ENCODE results near the gene ZFP57.
A peak's percentile ranks its signal among the peaks of the same experiment; 100 is the strongest.

The ZFP57 gene

DNA sequence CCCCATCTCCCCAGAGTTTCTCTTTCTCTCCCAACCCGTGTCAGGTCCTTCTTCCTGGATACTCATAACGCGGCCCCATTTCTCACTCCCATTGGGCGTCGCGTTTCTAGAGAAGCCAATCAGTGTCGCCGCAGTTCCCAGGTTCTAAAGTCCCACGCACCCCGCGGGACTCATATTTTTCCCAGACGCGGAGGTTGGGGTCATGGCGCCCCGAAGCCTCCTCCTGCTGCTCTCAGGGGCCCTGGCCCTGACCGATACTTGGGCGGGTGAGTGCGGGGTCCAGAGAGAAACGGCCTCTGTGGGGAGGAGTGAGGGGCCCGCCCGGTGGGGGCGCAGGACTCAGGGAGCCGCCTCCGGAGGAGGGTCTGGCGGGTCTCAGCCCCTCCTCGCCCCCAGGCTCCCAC lies 42.3 kb upstream of the ZFP57 start, which contains the start of gene HLA-F:
Gene HLA-F (plus strand): TSS at position 173 of the 404 bp plus-strand sequence. CDS start 30 bp downstream, at position 203.
- H3K27ac ChIP-seq (ENCODE audit: low read depth, low read length) = no peak within 1 kb of the TSS

DNA sequence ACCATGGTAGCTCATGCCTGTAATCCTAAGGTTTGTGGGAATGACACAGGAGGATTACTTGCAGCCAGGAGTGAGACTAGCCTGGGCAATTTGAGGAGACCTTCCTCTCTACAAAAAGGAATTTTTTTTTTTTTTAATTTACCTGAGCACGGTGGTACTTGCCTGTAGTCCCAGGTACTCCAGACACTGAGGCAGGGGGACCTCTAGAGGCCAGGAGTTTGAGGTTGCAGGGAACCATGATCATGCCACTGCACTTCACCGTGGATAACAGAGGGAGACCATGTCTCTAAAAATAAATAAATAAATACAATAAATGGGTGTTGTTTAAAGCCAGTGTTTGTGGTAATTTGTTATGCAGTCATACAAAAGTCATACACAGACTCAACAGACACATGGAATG lies 39.9 kb upstream of the ZFP57 start:
- Histone ChIP-seq H3K36me3 (ENCODE audit: control insufficient read depth, insufficient read depth, low read length) (no peaks in the 10 kb centered on the region), H3K27me3 (ENCODE audit: control insufficient read depth, insufficient read depth, low read length) (peaks cover 51% of the 10 kb centered on the region), H3K4me1 (ENCODE audit: control insufficient read depth, insufficient read depth, low read length) (no peaks in the 10 kb centered on the region), H3K9ac (ENCODE audit: low read length) (no peak overlapping the region), H3K9me3 (ENCODE audit: control insufficient read depth, insufficient read depth, low read depth, low read length) (no peaks in the 10 kb centered on the region), H3K4me3 (ENCODE audit: low read depth, low read length) (no peak overlapping the region), H3K27ac (ENCODE audit: low read depth, low read length) (no peak overlapping the region)

More for the DNA sequence above, 42.3 kb upstream of the ZFP57 start, which contains the start of gene HLA-F:
- Histone ChIP-seq H3K27me3 (ENCODE audit: control insufficient read depth, insufficient read depth, low read length) (peaks cover 59% of the 10 kb centered on the region), H3K4me3 (ENCODE audit: low read depth, low read length) (peak within 1 kb of the TSS; percentile 76), H3K9ac (ENCODE audit: low read length) (no peak within 1 kb of the TSS), H3K4me1 (ENCODE audit: control insufficient read depth, insufficient read depth, low read length) (no peaks in the 10 kb centered on the region), H3K9me3 (ENCODE audit: control insufficient read depth, insufficient read depth, low read depth, low read length) (no peaks in the 10 kb centered on the region), H3K36me3 (ENCODE audit: control insufficient read depth, insufficient read depth, low read length) (no peaks in the 10 kb centered on the region)

DNA sequence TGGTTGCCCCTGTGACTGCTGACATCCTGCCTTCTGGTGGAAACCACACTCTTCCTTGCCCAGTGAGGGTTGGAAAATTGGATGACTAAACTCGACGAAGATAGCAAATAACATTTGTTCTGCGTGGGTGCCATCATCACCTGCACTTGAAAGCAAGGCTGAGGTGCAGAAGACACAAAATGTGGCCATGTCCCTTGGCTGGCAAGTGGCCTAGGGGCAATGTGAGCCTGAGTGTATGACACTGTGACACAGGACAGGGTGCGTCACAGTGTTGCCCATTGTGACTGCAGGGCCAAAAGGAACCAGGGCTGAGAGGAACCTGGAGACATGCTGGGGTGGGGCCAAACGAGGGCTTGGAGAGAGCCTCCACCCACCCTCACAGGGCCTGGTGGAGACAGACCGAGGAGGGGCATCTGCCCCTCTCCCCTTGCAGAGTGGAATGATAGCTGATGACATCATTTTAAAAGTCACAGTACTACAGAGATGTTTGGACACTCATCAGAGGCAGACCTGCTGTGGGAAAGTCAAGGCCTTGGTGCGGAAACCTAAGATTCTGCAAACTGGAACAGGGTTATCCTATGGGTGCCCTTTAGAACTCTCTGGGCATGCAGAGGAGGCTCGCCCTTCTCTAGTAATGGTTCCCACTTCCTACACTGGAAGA lies 29.5 kb upstream of the ZFP57 start:
- peaks cover 23% of the 10 kb centered on the region; the same call in 1 of the 2 replicates for H3K27me3 ChIP-seq (ENCODE audit: control insufficient read depth, insufficient read depth, low read length)
- no peak overlapping the region for H3K27ac ChIP-seq (ENCODE audit: low read depth, low read length)
- peaks cover 2% of the 10 kb centered on the region; the same call in 1 of the 2 replicates for H3K4me1 ChIP-seq (ENCODE audit: control insufficient read depth, insufficient read depth, low read length)
- H3K36me3 ChIP-seq (ENCODE audit: control insufficient read depth, insufficient read depth, low read length) = no peaks in the 10 kb centered on the region
- H3K9me3 ChIP-seq (ENCODE audit: control insufficient read depth, insufficient read depth, low read depth, low read length) = no peaks in the 10 kb centered on the region
- no peak overlapping the region for H3K4me3 ChIP-seq (ENCODE audit: low read depth, low read length)
- no peak overlapping the region for H3K9ac ChIP-seq (ENCODE audit: low read length)

DNA sequence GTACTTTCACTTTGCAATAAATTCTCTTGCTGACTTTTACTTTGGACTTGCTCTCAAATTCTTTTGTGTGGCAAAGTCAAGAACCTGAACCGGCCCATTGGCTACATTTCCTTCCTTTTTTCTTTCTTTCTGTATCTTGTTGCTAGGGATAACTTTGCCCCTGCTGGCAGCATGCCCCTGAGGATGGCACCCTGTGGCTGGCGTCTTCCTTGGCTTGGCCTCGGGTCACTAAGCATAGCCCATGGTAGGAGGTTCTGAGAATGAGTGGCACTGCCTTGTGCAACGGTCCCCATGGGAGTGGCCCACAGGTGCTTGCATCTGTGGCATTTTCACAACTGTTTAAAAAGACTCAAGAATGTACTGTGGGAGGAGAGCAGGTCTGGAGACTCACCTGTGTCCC lies 28.2 kb upstream of the ZFP57 start:
- Histone ChIP-seq H3K27ac (ENCODE audit: low read depth, low read length) (no peak overlapping the region), H3K4me1 (ENCODE audit: control insufficient read depth, insufficient read depth, low read length) (peaks cover 2% of the 10 kb centered on the region; the same call in 1 of the 2 replicates), H3K36me3 (ENCODE audit: control insufficient read depth, insufficient read depth, low read length) (no peaks in the 10 kb centered on the region), H3K27me3 (ENCODE audit: control insufficient read depth, insufficient read depth, low read length) (peaks cover 17% of the 10 kb centered on the region; the same call in 1 of the 2 replicates), H3K4me3 (ENCODE audit: low read depth, low read length) (no peak overlapping the region), H3K9me3 (ENCODE audit: control insufficient read depth, insufficient read depth, low read depth, low read length) (no peaks in the 10 kb centered on the region), H3K9ac (ENCODE audit: low read length) (no peak overlapping the region)

DNA sequence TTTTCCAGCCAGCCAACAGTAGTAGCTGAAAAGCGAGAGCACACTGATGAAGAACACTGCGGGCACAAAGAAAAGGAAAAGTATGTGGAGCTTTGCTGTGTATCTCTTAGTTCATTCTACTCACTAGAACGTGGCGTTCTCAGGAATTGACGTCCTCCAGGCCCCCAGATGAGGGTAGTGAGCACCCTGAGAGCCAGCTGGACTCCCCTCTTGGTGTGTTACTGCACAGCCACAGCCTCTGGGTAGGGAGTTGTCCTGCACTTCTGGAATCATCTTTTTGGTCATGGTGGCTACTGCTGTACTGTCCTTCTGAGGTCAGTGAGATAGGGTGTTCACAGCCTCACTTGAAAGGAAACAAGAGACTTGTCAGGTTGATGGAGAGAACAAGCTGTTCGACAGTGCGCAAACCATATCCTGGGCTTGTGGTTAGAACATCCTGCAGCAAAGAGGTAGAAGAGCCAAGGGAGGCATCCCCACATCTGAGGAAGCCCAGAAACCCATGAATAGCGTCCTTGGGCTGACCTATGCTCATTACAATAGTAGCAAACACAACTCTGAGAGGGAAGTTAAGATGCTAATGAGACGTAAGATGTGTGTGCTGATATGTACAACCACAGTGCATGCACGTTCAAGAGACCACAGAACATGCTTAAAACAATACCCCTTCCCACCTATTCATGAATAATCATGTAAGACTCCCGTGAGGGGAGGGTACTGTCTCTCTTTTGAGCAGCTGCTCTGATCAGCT lies 27.7 kb upstream of the ZFP57 start:
- H3K4me1 ChIP-seq (ENCODE audit: control insufficient read depth, insufficient read depth, low read length) = peaks cover 2% of the 10 kb centered on the region; the same call in 1 of the 2 replicates
- no peak overlapping the region for H3K27ac ChIP-seq (ENCODE audit: low read depth, low read length)
- no peaks in the 10 kb centered on the region for H3K36me3 ChIP-seq (ENCODE audit: control insufficient read depth, insufficient read depth, low read length)
- H3K9me3 ChIP-seq (ENCODE audit: control insufficient read depth, insufficient read depth, low read depth, low read length) = no peaks in the 10 kb centered on the region
- H3K27me3 ChIP-seq (ENCODE audit: control insufficient read depth, insufficient read depth, low read length) = peaks cover 17% of the 10 kb centered on the region; the same call in 1 of the 2 replicates
- H3K9ac ChIP-seq (ENCODE audit: low read length) = no peak overlapping the region
- no peak overlapping the region for H3K4me3 ChIP-seq (ENCODE audit: low read depth, low read length)

DNA sequence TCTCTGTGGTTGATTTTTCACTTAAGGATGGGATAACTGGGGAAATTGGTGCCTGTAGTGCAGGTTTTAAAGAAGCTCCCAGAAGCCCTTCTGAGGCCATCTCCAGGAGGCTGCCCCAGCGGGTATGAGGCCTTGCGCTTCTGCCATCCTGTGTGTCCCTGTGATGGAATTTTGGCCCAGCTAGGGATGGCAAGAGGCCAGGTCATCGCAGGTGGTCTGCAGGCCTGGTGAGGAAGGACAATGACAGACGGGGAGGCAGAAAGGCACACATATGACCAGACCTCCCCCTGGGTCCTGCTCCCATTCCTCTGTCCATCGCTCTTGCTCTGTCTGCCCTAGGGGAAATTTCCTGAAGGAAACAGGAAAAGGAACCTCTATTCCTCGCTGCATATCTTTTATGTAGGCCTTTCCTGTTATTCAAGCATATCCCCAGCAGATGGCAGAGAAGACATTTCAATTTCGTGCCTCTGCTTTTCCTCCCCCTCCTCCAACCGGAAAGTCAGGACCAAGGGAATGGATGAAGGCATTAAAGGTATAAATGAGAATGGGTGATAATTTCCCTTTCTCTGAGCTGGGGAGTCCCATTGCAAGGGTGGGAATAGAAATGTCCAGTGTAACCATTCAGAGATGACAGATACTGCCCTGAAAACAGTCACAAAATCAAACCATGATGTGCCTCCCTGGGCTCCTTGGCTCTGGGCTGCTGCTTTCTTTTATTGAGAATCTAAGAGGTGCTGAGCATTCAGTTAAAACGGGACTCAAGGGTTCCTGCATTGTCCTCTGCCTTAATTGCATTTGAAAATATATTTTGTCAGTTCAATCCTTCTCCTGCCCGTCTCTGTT lies 24.7 kb upstream of the ZFP57 start:
- H3K27ac ChIP-seq (ENCODE audit: low read depth, low read length) = no peak overlapping the region
- H3K9ac ChIP-seq (ENCODE audit: low read length) = no peak overlapping the region
- H3K9me3 ChIP-seq (ENCODE audit: control insufficient read depth, insufficient read depth, low read depth, low read length) = no peaks in the 10 kb centered on the region
- H3K36me3 ChIP-seq (ENCODE audit: control insufficient read depth, insufficient read depth, low read length) = no peaks in the 10 kb centered on the region
- no peak overlapping the region for H3K4me3 ChIP-seq (ENCODE audit: low read depth, low read length)
- H3K27me3 ChIP-seq (ENCODE audit: control insufficient read depth, insufficient read depth, low read length) = peaks cover 19% of the 10 kb centered on the region
- H3K4me1 ChIP-seq (ENCODE audit: control insufficient read depth, insufficient read depth, low read length) = peaks cover 2% of the 10 kb centered on the region; the same call in 1 of the 2 replicates

DNA sequence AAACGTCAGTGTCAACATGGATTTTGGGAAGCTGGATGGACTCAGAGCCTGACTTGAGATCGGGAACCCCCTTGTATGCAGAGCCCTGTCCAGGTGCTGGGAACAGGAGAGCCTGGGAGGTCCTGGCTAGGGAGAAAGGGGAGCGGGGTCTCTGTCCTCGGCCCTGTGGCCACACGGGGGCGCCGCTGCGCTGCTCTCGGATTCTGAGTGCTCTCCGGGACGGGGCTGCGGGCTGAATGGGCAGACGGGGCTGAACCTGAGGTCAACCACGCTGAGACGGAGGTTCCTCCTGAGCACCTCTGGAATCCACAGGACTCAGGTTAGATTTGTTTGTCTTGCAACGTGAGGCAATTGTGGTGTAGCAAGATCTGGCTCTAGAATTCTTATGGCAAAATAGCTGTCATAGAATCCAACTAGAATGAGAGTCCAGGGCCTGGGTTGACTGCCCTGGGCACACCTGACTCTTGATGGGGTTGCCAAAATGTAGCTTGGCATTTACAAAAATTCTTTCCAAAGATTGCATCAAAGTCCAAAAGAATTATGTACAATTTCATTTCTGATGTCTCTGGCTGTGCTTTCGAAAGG lies 21.7 kb upstream of the ZFP57 start:
- Histone ChIP-seq H3K27me3 (ENCODE audit: control insufficient read depth, insufficient read depth, low read length) (peaks cover 13% of the 10 kb centered on the region), H3K36me3 (ENCODE audit: control insufficient read depth, insufficient read depth, low read length) (no peaks in the 10 kb centered on the region), H3K27ac (ENCODE audit: low read depth, low read length) (no peak overlapping the region), H3K9ac (ENCODE audit: low read length) (no peak overlapping the region), H3K4me3 (ENCODE audit: low read depth, low read length) (no peak overlapping the region), H3K4me1 (ENCODE audit: control insufficient read depth, insufficient read depth, low read length) (peaks cover 2% of the 10 kb centered on the region; the same call in 1 of the 2 replicates), H3K9me3 (ENCODE audit: control insufficient read depth, insufficient read depth, low read depth, low read length) (no peaks in the 10 kb centered on the region)

DNA sequence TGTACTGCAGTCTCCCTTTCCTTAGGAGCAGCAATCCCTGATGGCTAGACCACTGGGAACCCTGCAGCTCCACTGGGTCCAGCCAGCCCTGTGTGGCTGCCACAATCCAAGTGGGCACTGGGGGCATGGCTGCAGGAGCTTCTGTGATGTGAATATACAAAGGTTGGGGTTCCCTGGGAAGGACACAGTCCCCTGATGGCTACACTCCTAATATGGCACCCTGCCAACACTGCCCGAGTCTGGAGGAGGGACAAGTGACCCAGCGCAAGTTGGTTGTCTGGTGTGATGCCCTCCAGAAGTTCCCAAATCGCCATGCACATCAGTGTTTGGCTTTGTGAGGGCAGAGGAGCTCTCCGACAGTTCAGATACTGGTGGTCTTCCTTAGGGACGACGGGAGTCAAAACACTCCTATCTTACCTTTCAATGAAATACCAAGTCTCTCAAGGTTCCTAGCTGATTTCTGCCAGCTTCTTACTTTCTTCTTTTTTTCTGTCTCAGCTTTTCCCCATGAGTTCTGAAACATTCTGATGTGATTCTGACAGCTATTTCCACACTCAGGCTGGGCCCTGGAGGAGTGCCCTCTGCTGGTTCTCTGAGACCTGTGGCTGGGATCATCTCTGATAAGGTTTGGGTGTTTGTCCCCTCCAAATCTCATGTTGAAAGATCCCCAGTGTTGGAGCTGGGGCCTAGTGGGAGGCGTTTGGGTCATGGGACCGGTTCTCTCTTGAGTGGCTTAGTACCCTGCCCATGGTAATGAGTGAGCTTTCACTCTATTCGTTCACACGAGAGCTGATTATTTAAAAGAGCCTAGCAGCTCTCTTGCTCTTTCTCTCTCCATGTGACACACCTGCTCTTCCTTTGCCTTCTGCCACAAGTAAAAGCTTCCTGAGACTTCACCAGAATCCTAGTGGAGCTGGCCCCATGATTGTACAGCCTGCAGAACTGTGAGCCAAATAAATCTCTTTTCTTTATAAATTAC lies 15.5 kb upstream of the ZFP57 start:
- H3K4me1 ChIP-seq (ENCODE audit: control insufficient read depth, insufficient read depth, low read length) = peaks cover 6% of the 10 kb centered on the region; the same call in 1 of the 2 replicates

DNA sequence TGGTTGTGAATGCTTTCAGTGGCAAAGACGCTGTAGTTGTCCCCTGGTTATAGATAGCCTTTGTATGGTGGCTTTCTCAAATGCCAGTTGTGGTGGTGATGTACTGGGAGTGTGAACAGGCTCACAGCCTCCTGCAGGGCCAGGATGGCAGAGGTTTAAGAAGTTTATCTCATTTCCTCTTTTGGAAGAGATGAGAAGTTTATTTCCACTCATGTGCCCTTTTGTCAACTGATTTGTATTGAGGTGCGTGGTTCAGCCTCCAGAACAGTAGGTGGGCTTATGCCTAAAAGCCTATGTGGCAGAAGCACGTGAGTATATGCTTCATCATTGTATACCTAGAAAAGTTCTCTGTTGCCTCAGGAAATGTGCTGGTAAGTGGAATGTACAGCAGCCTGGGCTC lies 13.7 kb upstream of the ZFP57 start:
- Histone ChIP-seq H3K9me3 (ENCODE audit: control insufficient read depth, insufficient read depth, low read depth, low read length) (no peaks in the 10 kb centered on the region), H3K9ac (ENCODE audit: low read length) (no peak overlapping the region), H3K27me3 (ENCODE audit: control insufficient read depth, insufficient read depth, low read length) (no peaks in the 10 kb centered on the region), H3K4me1 (ENCODE audit: control insufficient read depth, insufficient read depth, low read length) (peaks cover 6% of the 10 kb centered on the region; the same call in 1 of the 2 replicates), H3K27ac (ENCODE audit: low read depth, low read length) (no peak overlapping the region), H3K36me3 (ENCODE audit: control insufficient read depth, insufficient read depth, low read length) (no peaks in the 10 kb centered on the region), H3K4me3 (ENCODE audit: low read depth, low read length) (no peak overlapping the region)

More for the DNA sequence above, 15.5 kb upstream of the ZFP57 start:
- Histone ChIP-seq H3K27me3 (ENCODE audit: control insufficient read depth, insufficient read depth, low read length) (no peaks in the 10 kb centered on the region), H3K27ac (ENCODE audit: low read depth, low read length) (no peak overlapping the region), H3K4me3 (ENCODE audit: low read depth, low read length) (no peak overlapping the region), H3K36me3 (ENCODE audit: control insufficient read depth, insufficient read depth, low read length) (no peaks in the 10 kb centered on the region), H3K9ac (ENCODE audit: low read length) (no peak overlapping the region), H3K9me3 (ENCODE audit: control insufficient read depth, insufficient read depth, low read depth, low read length) (no peaks in the 10 kb centered on the region)

Measured in HUES6 (cell line).